Measurements from ENCODE around the gene CD300LB. TPM values are rescaled to one million over a fixed set of nuclear protein-coding genes. Genes with fewer than 3 reads are reported as not detected.

Gene CD300LB
- total and polyA plus RNA-seq, 8 donors, result 0.25 TPM; not detected in 7

DNA sequence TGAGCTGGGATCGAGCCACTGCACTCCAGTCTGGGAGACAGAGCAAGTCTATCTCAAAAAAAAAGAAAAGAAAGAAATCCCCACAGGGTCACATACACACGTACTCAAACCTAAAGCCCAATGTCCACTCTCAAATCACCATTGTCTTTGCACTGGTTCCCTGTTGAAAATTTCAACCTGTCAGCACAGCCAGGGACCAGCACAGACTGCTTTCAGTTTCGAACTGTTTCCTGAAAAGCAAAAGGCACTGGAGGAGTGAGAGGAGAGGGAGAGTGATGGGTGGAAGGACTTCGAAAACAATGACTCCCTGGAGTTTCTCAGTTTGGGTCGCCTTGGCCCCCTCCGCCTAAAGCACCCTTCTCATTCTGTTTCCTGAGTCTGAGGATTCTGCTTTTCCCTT lies 23.6 kb upstream of the CD300LB start:
- intact Hi-C loops (cut with DNase I; ENCODE audit: low total_unique reads), result no loop called here
- H3K27ac ChIP-seq, result no peak overlapping the region
- H3K36me3 ChIP-seq, result no peaks in the 10 kb centered on the region
- DNase-seq, result no peak
- H3K4me1 ChIP-seq, result no peaks in the 10 kb centered on the region
- 57 to 70% (median 63%) methylated on average over 6 of the region's 6 CpGs for WGBS, 5 donors
- no peak overlapping the region for H3K4me3 ChIP-seq
- no peak for TF ChIP-seq EP300 (IDR thresholded peaks at IDR 0.05)
- TF ChIP-seq POLR2A (IDR thresholded peaks at IDR 0.05), result no peak
- TF ChIP-seq POLR2AphosphoS5 (IDR thresholded peaks at IDR 0.05), result no peak
- TF ChIP-seq, protein P1, sequence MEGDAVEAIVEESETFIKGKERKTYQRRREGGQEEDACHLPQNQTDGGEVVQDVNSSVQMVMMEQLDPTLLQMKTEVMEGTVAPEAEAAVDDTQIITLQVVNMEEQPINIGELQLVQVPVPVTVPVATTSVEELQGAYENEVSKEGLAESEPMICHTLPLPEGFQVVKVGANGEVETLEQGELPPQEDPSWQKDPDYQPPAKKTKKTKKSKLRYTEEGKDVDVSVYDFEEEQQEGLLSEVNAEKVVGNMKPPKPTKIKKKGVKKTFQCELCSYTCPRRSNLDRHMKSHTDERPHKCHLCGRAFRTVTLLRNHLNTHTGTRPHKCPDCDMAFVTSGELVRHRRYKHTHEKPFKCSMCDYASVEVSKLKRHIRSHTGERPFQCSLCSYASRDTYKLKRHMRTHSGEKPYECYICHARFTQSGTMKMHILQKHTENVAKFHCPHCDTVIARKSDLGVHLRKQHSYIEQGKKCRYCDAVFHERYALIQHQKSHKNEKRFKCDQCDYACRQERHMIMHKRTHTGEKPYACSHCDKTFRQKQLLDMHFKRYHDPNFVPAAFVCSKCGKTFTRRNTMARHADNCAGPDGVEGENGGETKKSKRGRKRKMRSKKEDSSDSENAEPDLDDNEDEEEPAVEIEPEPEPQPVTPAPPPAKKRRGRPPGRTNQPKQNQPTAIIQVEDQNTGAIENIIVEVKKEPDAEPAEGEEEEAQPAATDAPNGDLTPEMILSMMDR (IDR thresholded peaks at IDR 0.05), result no peak
- H3K27me3 ChIP-seq, result peaks cover 0 to 22% (median 0%) of the 10 kb centered on the region in 3 donors
- no peaks in the 10 kb centered on the region for H3K9me3 ChIP-seq

DNA sequence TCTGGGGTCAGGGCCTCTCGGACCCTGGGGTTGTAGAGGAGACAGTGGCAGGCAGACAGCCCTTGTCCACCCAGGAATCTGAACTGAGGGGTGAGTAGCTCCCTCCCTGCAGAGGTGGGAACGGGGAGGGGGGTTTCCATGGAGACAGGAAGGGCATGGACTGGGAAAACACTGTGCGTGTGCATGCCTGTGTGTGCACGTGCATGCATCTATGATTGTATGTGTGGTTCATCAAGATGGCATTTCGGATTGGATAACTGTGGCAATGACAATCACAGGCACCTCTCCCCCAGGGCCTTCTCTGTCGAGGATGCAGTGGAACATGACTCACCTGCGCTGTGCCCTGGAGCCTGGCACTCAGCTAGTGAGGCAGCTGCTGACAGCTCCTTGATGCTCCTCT lies 20.8 kb upstream of the CD300LB start:
- H3K4me3 ChIP-seq, result no peak overlapping the region
- intact Hi-C loops (cut with DNase I; ENCODE audit: low total_unique reads), result no loop called here
- H3K27me3 ChIP-seq, result peaks cover 0 to 28% (median 0%) of the 10 kb centered on the region in 3 donors
- H3K36me3 ChIP-seq, result no peaks in the 10 kb centered on the region
- H3K4me1 ChIP-seq, result no peaks in the 10 kb centered on the region
- H3K27ac ChIP-seq, result no peak overlapping the region
- 35 to 56% (median 45%) methylated on average over 7 of the region's 7 CpGs for WGBS, 5 donors
- TF ChIP-seq EP300 (IDR thresholded peaks at IDR 0.05) (no peak), POLR2AphosphoS5 (IDR thresholded peaks at IDR 0.05) (no peak), POLR2A (IDR thresholded peaks at IDR 0.05) (no peak)
- TF ChIP-seq, protein P1 (IDR thresholded peaks at IDR 0.05), result no peak
- peak in 1 of 2 donors; percentile 20 for DNase-seq
- no peaks in the 10 kb centered on the region for H3K9me3 ChIP-seq

DNA sequence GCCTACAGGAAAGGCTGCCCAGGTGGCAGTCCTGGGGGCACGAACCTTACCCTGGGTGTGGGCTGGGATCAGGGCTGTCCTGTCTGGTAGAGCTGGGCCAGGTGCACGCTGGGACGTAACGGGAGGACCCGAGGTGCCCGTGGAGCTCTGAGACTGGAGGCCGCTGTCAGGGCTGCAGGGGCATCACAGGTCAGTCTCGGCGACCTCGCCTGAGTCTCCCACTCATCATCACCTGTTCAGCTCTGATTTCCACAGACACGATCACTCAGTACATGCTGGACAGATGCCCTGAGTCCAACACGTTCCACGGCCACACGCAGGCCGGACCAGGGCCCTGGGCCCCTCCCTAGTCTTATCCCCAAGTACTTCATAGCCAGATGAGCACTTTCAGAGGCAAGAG lies 19.3 kb upstream of the CD300LB start:
- no peak for DNase-seq
- Histone ChIP-seq H3K9me3 (no peaks in the 10 kb centered on the region), H3K27ac (no peak overlapping the region), H3K36me3 (no peaks in the 10 kb centered on the region), H3K4me3 (no peak overlapping the region), H3K4me1 (no peaks in the 10 kb centered on the region), H3K27me3 (peaks cover 0 to 28% (median 0%) of the 10 kb centered on the region in 3 donors)
- 74 to 87% (median 81%) methylated on average over 14 to 15 of the region's 15 CpGs for WGBS, 5 donors
- TF ChIP-seq EP300 (IDR thresholded peaks at IDR 0.05) (no peak), POLR2A (IDR thresholded peaks at IDR 0.05) (no peak), POLR2AphosphoS5 (IDR thresholded peaks at IDR 0.05) (no peak)
- TF ChIP-seq, protein P1 (IDR thresholded peaks at IDR 0.05), result no peak
- intact Hi-C loops (cut with DNase I; ENCODE audit: low total_unique reads), result no loop called here

DNA sequence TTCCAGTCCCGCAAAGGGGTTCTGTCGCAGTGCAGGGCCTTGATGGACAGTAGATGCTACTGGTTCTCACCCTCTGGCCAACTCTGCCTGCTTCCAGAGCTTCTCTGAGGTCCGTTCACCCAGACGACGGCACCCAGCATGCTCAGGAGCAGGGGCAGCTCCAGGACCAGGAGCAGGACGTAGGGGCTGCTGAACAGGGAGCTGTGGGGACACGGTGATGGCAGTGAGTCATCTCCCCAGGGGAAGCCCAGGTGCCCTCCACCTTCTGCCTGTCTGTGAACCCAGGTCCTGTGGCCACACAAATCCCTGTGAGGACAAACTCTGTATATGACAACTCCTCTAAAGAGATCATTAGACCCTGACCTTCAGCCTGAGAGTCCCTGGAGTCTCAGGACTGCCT lies 18.1 kb upstream of the CD300LB start:
- no peak for DNase-seq
- Histone ChIP-seq H3K9me3 (no peaks in the 10 kb centered on the region), H3K4me1 (no peaks in the 10 kb centered on the region), H3K27me3 (peaks cover 0 to 28% (median 0%) of the 10 kb centered on the region in 3 donors), H3K27ac (no peak overlapping the region), H3K36me3 (no peaks in the 10 kb centered on the region), H3K4me3 (no peak overlapping the region)
- TF ChIP-seq EP300 (IDR thresholded peaks at IDR 0.05) (no peak), POLR2A (IDR thresholded peaks at IDR 0.05) (no peak), POLR2AphosphoS5 (IDR thresholded peaks at IDR 0.05) (no peak)
- TF ChIP-seq, protein P1 (IDR thresholded peaks at IDR 0.05), result no peak
- intact Hi-C loops (cut with DNase I; ENCODE audit: low total_unique reads), result no loop called here
- 69 to 87% (median 80%) methylated on average over 2 to 7 of the region's 7 CpGs for WGBS, 5 donors

Data from stomach (tissue), 9 donors.